HL-60/S4 treated with phorbol 12-myristate 13-acetate at 8.2 ng/mL for 4 days and 3 days (cell line): ENCODE data around the gene PSMA6.
"Not testable (repeated sequence)": the region's sequence is repeated elsewhere in the genome, so short reads cannot be mapped to it uniquely, and the experiment has no call there.

Experiments
- in situ Hi-C: fragments of 300-500 bp; cut with MboI; formaldehyde crosslinking; loops from 2 replicates; pipeline ENCODE4 v1.15.0; 2022; ENCODE audit warnings: low sequenced_read_pairs

The PSMA6 gene

DNA sequence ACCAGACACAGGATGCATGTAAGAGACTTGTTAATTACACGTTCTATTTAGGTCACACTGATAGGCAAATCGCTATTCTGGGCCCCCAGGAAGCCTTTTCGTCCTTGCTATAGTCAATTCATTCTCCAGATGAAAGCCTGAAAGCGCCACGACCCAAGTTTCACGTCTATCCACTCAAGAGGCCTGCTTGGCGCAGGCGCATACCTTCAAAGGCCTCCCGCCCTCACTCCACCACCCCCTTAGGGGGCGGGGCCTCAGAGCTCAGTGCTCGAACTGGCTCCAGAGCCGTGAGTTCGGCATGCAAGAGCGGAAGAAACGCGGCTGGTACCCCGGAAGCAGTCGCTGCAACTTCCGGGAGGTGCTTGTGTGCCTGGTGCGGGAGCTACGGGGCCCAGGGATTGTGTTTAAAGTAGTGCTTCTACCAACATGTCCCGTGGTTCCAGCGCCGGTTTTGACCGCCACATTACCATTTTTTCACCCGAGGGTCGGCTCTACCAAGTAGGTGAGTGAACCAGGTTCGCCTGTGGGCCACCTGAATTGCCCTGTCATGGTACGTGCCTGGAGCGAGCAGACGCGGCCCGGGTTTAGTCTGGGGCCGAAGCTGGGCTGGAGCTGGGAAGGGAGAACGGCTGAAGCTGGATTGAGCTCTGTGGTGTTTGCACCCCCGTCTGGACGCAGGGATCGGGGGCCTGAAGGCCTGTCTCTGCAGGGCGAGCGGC is at the start of gene PSMA6:
Gene PSMA6, plus strand, starts transcription at position 332 of the 719 bp plus-strand sequence. Its CDS starts 95 bp downstream, at position 427.
- in situ Hi-C loops = no loop called here

DNA sequence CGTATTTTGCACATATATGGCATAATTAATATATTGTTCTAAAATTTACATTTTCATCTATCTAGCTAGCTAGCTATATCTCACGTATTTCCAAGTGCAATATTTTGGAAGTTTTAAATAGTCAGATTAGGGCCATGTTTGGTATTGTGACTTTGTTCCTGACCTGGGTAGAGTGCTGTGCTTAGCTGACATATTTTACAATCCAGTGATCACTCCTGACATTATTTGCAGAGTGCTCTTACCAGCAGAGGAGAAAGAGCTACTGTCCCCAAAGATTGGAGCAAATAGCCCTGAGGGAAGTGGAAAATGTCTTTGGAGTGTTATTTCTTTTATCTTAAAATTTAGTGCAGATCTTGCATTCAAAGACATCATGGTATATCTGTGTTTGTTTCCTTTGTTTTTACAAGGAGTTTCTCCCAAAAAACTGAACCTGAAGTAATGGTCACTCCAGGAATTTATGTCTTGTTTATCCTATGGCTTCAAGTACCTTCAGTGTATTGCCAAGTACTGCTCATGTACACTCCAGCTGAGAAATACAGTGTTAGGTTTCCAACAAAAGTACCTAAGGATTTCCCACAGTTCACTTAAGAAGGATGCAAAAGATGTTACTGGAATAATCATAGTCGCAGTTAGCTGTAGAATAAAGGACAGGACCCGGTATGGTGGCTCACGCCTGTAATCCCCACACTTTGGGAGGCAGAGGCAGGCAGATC is 49.4 kb upstream of the PSMA6 start:
- in situ Hi-C loops = no loop called here

DNA sequence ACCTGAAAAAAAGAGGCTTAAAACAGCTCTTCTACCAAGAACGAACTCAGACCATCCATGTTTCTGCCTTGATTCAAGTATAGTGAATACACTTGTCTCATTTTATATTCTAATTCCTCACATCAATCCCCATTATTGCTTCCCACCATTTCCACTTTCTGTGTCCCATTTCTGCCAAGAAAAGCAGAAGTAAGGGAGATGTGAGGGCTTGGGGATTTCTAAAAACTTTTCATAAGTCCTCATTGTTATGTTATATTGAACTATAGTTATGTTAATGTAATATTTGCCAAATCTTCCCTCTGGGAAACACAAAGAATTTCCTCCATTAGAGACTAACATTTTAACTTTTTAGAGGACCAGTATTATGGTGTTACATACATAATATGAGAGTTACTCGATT is 48.2 kb upstream of the PSMA6 start:
- in situ Hi-C loops = no loop called here

DNA sequence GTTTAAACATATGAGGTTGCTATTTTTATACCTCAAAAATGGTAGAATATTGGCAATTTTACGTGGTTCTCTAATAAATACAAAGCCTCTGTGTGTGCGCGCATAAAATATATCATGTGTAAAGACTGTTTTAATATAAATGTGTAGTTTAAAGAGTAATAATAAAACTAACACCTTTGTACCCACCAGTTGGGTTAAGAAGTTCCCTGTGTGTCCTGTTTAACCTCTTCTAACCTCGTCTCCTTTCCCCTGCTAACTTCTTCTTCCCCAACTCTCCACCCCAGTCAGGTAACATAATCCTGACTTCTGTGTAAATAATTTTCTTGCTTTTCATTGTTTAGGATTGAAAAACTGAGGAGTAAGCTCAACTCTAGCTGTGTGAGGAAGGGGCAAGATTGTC is 47.6 kb upstream of the PSMA6 start:
- in situ Hi-C loops = no loop called here

DNA sequence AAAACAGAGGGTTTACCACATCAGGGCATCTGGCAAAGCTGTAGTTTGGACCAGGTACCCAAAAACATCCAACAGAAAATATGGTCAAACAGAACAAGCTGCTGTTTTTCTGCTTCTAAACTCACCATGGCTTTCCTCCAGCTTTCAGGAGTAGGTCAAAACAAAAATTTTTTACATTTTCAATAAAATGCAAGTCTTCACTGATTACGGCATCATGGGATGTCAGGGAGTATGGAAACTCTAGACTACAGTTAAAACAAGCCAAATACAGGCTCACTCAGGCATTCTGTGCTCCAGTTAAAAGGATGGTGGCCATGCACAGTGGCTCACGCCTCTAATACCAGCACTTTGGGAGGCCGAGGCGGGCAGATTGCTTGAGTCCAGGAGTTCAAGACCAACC is 47.1 kb upstream of the PSMA6 start:
- in situ Hi-C loops = no loop called here

DNA sequence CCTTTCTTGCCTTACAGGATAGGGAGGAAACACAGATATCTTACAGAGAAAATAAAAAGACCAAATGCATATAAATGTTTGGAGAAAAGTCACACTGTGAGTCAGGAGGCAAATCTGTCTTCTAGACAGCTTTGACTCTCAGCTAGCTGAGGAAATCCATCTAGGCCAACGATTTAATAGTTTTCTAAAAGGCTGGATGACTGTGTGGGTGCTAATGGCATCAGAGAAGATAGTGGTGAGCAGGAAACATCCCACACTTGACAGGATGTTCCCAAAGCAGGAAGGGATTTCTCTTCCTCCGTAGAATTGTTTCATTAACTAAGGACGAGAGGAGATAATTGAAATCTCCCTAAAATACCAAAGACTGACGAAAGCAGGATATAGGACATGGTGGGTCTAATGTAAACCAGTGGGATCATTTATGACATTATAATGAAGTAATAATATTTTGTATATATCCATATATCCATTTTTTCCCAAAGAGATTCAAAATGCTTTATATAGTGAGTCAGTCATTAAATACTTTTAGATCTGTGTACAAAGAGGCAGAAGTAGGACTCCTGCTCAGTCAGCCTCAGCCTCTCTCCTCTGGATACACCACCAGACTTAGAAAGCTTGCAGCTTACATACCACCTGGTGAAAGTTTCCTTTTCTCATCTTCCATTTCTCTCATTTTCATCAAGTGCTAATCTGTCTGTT is 44.3 kb upstream of the PSMA6 start:
- in situ Hi-C loops = no loop called here

DNA sequence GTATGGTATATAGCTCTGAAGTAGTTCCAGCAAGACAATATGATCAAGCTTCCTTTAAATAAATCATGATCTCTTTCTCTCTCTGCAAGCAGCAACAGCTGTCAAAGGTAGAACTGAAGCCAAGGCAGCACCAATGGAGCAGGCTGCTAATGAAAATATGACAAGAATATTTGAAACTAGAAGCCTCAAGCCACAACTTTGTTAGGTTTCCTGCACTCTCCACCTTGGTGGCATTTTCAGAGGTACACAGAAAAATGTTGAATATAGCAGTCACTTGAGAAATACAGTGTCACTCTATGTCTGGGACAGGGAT is 43.8 kb upstream of the PSMA6 start:
- in situ Hi-C loops = no loop called here

DNA sequence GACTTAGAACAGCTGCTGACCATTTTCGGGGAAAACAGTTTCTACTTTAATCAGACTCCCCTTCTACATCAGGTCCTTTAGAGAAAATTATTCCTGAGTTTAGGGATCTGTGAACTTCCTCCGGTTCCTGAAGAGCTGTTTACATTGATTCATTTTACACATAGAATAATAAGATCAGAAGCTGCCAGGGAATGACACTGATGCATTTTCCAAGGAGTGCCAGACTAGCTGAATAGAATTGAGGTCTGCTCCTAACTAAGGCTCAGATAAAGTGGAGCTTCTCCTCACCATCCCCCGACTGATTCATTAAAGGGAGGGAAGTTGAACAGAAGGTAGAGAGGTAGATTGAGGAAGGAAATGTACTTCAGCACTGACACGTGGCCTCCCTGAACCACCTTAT is 41.9 kb upstream of the PSMA6 start:
- in situ Hi-C loops = no loop called here

DNA sequence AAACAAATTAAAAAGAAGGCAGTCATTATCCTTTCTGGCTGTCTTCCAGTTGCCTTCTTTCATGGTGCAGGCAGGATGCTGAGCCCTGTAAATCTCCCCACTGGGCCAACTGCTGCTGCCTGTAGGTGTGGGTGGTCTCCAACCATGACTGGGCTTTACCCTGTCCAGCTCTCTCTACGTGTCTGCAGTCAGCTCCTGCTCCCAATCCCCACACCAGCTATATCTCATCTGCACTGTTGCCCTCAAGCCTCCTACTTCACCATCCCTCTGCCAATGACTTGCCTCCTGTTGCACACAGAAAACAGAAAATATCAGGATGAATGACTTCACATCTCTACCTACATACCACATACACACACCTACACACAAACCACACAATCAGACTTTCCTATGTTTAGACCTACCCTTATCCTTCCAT is 39.7 kb upstream of the PSMA6 start:
- in situ Hi-C loops = no loop called here

DNA sequence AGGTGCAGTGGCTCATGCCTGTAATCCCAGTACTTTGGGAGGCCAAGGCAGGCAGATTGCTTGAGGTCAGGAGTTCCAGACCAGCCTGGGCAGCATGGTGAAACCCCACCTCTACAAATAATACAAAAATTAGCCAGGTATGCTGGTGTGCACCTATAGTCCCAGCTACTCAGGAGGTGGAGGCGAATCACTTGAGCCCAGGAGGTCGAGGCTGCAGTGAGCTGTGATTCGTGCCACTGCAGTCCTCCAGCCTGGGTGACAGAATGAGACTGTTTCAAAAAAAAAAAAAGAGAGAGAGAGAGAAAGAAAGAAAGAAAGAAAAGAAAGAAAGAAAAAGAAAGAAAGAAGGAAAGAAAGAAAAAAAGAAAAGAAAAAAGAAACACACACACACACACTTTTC is 39.1 kb upstream of the PSMA6 start:
- in situ Hi-C loops = not testable (repeated sequence)

DNA sequence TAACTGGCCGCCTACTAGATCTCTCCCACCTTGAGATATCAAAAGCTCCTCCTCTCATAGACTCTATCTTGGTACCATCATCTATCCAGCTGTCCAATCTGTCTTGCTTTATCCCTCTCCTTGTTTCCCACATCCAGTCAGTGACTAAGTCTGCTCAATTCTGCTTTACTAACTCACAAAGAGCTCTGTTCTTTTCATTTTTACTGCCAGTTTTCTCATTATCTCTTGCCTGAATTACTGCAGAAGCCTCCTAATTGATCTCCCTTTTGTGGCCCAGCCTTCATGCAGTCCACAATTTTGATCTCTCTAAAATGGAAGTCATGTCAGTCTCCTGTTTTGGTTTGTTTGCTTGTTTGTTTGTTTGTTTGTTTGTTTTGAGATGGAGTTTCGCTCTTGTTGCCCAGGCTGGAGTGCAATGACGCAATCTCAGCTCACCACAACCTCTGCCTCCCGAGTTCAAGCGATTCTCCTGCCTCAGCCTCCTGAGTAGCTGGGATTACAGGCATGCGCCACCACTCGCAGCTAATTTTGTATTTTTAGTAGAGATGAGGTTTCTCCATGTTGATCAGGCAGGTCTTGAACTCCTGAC is 38.1 kb upstream of the PSMA6 start:
- in situ Hi-C loops = not testable (repeated sequence)

DNA sequence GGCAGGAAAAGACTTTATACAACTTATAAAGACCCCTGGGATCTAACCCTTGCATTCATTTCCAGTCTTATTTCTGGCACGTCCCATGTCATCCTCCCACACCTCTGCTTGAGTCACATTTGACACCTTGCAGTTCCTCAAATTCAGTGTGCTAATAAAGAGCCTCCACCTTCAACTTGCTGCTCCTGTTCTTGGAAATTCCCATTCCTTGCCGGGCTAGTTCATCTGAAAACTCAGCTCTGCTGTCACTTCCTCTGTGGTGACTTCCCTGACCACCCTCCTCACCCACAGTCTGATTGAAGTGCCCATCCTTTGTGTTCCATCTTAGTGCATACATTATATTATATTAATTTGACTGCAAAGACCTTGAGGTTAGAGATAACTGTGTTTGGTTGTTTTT is 37.4 kb upstream of the PSMA6 start:
- in situ Hi-C loops = no loop called here

DNA sequence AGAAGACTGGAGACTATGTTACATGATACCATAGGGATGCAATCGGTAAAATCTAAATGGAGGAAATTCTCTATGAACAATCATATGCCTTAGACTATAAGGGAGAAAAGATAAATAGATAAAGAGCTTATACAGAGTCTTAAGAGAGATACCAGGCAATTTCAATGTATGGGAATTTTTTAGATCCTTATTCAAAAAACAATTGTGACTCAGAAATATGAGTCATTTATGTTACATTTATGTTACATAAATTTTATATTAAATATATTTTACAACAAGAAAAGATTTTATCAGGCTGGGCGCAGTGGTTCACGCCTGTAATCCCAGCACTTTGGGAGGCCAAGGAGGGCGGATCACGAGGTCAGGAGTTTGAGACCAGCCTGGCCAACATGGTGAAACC is 36.5 kb upstream of the PSMA6 start:
- in situ Hi-C loops = no loop called here

DNA sequence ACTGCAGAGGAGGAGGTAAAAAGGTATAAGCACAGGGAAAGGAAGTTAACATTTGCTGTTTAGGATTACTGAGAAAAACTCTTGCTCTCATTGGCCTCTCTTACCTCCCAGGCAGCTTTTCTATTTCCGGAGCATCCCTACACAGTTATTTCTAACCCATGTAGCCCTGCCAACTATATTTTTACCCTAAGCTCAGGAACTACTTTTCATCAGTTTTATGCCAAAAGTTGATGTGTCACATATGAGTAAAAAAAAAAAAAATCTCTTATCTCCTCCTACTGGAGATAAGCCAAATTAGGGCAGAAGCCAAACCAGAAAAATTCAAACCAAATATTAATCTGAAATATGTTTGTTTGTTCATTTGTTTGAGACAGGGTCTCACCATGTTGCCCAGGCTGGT is 34.4 kb upstream of the PSMA6 start:
- in situ Hi-C loops = no loop called here

DNA sequence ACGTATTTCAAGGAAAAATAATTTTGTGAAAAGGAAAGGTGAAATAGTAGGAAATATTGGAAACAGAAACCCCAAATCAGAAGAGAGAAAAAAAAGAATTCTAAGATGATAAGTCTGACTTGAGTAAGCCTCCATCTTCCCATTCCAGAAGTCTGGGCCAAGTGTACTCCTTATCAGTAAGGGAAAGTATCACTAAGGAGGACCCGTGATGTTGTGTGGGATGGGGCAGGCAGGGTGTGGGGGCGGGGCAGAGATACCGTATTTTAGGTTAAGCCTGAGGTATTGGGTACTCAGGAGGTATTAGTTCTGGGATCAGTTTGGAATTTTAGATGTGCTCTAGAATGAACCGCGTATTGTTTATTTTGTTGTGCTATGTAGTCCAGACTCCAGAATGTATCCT is 33.8 kb upstream of the PSMA6 start:
- in situ Hi-C loops = no loop called here

DNA sequence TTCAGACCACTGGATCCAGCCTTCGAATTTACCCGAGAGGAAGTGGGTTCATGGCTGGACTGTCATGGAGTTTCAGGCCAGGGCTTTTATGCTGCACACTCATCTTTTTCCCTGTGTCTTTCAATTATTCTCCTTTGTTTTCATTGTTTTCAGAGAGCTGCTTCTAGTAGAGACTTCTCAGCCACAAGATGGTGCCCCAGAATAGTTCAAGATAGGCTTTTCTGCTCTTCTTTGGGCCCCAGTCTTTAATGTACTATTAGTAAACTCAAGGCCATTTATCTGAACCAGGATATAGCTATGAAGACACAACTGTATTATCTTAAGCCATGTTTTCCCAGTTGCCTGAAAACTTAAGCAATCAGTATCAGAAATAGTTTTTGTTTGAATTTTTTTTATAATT is 30.4 kb upstream of the PSMA6 start:
- in situ Hi-C loops = no loop called here

DNA sequence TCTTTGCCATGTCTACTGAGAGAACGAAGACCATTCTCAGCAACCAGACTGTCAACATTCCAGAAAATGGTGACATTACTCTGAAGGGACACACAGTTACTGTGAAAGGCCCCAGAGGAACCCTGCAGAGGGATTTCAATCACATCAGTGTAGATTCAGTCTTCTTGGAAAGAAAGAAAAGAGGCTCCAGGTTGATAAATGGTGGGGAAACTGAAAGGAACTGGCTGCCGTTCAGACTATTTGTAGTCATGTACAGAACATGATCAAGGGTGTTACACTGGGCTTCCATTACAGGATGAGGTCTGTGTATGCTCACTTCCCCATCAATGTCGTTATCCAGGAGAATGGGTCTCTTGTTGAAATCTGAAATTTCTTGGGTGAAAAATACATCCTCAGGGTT is 29.7 kb upstream of the PSMA6 start:
- in situ Hi-C loops = no loop called here

DNA sequence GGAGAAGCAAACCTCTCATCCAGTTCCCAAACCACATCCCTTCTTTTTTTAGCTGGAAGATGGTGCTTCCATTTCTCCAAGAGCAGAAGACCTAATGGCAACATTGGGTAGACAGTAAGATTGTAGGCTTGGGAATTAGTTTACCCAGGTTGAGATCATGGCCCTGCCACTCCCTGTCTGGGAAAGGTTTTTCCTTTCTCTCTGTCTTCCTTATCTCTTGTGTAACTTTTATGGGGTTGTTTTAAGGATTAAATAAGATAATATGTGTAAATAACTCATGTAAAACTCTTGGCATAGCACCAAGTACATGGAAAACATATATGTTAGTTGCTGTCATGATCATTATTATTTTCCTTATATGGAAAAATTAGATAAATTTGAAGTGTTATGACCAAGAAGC is 23.2 kb upstream of the PSMA6 start:
- in situ Hi-C loops = no loop called here

DNA sequence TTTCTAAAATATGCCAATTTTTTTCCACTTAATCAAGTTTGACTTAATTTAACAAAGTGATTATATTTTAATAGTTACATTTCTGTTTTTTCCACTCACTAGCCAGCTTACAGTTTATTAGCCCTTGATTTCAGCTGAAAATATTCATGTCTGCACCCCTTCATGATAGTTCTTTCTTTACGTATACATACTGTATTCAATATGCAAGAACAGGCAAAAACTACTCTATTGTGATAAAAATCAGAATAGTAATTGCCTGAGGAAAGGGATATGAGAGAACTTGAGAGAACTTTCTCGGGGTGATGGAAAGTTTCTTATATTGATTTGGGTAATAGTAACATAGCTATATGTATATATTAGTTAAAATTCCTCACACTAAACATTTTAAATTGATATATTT is 17.4 kb upstream of the PSMA6 start:
- in situ Hi-C loops = no loop called here

DNA sequence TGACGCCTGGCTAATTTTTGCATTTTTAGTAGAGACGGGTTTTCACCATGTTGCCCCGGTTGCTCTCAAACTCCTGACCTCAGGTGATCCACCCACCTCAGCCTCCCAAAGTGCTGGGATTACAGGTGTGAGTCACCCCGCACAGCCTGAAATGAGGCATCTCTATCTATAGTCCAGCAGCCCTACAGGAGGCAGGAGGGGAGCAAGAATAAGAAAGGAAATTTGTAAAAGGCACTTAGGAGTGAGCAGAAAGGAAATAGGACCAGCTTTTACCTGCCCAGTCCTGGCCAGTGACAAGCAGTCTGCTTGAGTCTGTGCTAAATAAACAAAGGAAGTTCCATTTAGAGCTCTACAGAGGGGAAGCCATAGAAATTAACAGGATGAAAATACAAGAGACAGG is 15.0 kb upstream of the PSMA6 start:
- in situ Hi-C loops = no loop called here

DNA sequence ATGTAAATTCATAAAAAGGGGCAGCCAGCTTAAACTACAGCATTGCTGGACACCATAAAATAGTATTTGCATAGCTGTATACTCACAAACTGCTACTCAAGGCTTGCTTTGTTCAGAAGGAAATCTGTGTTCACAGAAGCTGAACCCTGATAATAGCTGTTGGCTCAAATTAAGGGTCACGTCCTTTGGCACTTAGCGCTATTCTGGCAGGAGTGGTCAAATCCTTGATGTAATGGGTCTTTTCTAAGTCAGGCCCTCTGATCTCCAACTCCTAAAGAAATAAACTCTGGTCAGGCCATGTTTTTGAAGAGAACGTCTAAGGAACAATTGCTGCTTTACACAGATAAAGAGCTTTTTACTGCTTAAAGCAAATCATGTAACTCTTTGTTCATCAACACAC is 12.8 kb upstream of the PSMA6 start:
- in situ Hi-C loops = no loop called here

DNA sequence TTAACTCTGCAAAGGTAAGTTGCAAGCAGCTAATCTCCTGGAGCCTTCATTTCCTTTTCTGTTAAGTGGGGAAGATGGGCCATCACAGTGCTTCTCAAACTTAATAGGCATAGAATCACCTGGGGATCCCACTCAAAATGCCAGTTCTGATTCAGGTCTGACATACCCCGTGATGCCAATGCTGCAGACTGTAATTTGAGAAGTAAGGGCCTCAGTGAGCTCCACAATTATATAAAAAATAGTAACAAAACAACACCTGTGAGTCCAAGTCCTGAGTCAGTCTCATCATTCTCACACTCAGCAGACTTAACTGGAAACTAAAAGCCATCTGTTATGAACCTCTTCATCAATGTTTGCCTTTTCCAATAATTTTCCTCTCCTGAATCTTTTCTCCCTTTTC is 10.8 kb upstream of the PSMA6 start:
- in situ Hi-C loops = no loop called here
